K562 (cell line): Measurements from ENCODE around the gene LBH. TPM values are rescaled to one million over a fixed set of nuclear protein-coding genes. Genes with fewer than 3 reads are reported as not detected.

Source experiments
- ELF4 ChIP-seq: fragments of 450-650 bp; formaldehyde crosslinking; IDR thresholded peaks from 2 replicates; pipeline ENCODE4 v1.4.0; 2022; ENCODE audit warnings: missing genetic modification characterization
- FUS ChIP-seq: fragments of 200-400 bp; formaldehyde crosslinking; optimal IDR thresholded peaks from 2 replicates; pipeline ENCODE3; 2017; ENCODE audit warnings: low read depth, low read length
- GTF2F1 ChIP-seq: IDR thresholded peaks from 2 replicates; pipeline ENCODE4 v1.6.1; 2011; ENCODE audit warnings: low read depth, low read length, improper control_type of control experiment
- HDGF ChIP-seq: fragments of 450-650 bp; IDR thresholded peaks from 2 replicates; pipeline ENCODE4 v1.6.1; 2016
- HMG20A ChIP-seq: fragments of 450-650 bp; formaldehyde crosslinking; conservative IDR thresholded peaks from 2 replicates; pipeline ENCODE4 v1.4.0; 2020; ENCODE audit warnings: mild to moderate bottlenecking, mixed read lengths
- NFRKB ChIP-seq: fragments of 450-650 bp; IDR thresholded peaks from 2 replicates; pipeline ENCODE4 v1.6.1; 2016; ENCODE audit warnings: low read depth
- NR2F6 ChIP-seq: fragments of 450-650 bp; formaldehyde crosslinking; IDR thresholded peaks from 2 replicates; pipeline ENCODE4 v1.4.0; 2020; ENCODE audit warnings: mild to moderate bottlenecking
- SAFB ChIP-seq: fragments of 200-400 bp; formaldehyde crosslinking; IDR thresholded peaks from 2 replicates; pipeline ENCODE4 v1.6.1; 2017; ENCODE audit warnings: low read depth, low read length, borderline replicate concordance
- SRSF7 ChIP-seq: fragments of 200-400 bp; formaldehyde crosslinking; optimal IDR thresholded peaks from 2 replicates; pipeline ENCODE3; 2017; ENCODE audit warnings: mild to moderate bottlenecking, low read depth, low read length
- YY1 ChIP-seq, 3 experiments: IDR thresholded peaks; 2 replicates each; pipeline ENCODE4 v1.6.1; 2011; ENCODE audit warnings: low read length in 2 of 3, mild to moderate bottlenecking in 2 of 3, moderate library complexity in 2 of 3, borderline replicate concordance in 1 of 3, control low read depth in 1 of 3, low read depth in 1 of 3; ENCODE audit not compliant: insufficient read depth in 3 of 3, insufficient replicate concordance in 2 of 3, control insufficient read depth in 1 of 3, insufficient read length in 1 of 3; ENCODE audit errors: extremely low read depth in 1 of 3
- ZNF217 ChIP-seq: sonication (generic); formaldehyde crosslinking; IDR thresholded peaks from 2 replicates; pipeline ENCODE4 v1.8.0; 2022; ENCODE audit warnings: mild to moderate bottlenecking, missing genetic modification reagents
- ZNF551 ChIP-seq: fragments of 250-450 bp; sonication (Bioruptor Pico); IDR thresholded peaks from 2 replicates; pipeline ENCODE4 v1.5.0; 2021; ENCODE audit warnings: mild to moderate bottlenecking, moderate library complexity
- polyA plus RNA-seq, 8 experiments: library from polyadenylated mRNA; depleted of rRNA in 4 of 8; stranded (reverse) in 5 of 8; unstranded in 3 of 8; fragments of >200 nt; fragmentation: Nextera tagmentation in 2 of 8; fragmentation: Illumina TruSeq in 1 of 8; extraction: Ambion mirVana in 2 of 8; extraction: Trizol in 1 of 8; gene quantifications; 2 replicates each; pipeline versions ENCODE4 v1.2.1 to v1.2.3, GENCODE V29; 2011 to 2014; ENCODE audit warnings: inconsistent platforms in 1 of 8, missing spikeins in 1 of 8
- total RNA-seq, 7 experiments: library from RNA; depleted of rRNA in 6 of 7; stranded (reverse); fragments of >200 nt in 6 of 7; fragmentation: Illumina TruSeq in 2 of 7; extraction: Trizol in 2 of 7; gene quantifications; 2 replicates each; pipeline versions ENCODE4 v1.2.1 to v1.2.3, GENCODE V29; 2011 to 2021; ENCODE audit warnings: low replicate concordance in 1 of 7
- TF ChIP-seq, protein P1 (sequence below): sonication (generic); formaldehyde crosslinking; IDR thresholded peaks from 2 replicates; pipeline ENCODE4 v1.4.0; 2020; ENCODE audit warnings: mild to moderate bottlenecking, missing genetic modification reagents
- TF ChIP-seq, protein P2 (sequence below): fragments of 200-600 bp; sonication (generic); IDR thresholded peaks from one replicate; pipeline ENCODE4 v1.6.1; 2012; ENCODE audit warnings: mild to moderate bottlenecking, low read depth, low read length, inconsistent platforms

LBH gene
- total and polyA plus RNA-seq, 9 of the 15 experiments (the other 6 are each of a cell fraction or from before 2014, with no cell fraction given) = 3.1 to 13.4 (median 7.4) TPM

DNA sequence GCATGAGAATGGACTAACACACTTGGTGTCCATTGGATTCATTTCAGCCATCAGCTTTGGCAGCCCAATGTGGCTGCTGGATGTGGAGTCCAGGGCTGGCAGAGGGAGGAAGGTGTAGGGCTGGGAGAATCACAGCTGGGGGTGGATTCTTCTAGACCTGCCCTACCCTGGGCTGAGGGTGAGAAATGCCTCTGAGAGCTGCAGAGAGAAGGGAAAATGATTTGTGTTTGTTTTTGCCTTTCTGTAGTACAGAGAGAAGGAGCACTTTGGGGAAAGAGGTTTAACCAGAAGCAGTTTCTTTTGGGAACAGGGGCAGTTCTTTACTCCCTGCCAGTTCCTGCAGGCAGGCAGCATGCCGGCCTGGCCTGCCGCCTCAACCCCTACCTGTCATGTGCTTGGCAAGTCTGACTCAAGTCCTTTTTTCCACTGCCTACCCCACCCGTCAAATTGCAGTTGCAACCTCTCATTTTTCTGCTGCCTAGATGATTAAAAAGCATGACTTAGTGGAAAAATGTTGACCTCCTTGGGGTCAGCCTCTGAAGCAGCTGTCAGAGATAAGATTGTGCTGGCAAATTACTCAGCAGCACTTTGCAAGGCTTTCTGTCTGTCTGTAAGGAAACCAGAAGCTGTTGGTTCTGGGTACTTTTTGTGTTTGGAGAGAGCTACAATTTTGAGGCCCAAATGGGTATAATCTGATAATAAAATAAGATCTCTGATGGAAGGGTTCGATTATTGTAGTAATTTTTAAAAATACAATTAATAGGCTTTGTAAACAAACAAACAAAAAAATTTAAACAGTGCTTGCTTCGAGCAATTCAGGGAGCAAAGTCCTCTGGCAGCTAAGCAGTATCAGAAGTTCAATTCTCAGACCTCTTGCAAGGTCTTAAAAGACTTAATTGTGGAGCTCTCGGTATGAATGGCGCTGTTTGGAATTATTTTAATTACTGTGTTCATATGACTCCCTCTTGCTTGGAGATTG is 21.7 kb downstream of the LBH start (continued):
- TF ChIP-seq HMG20A (CRISPR knock-in tag) (no peak), NR2F6 (CRISPR knock-in tag) (peak; percentile 65; the same call in 1 of the 2 replicates), YY1 (IDR thresholded peaks at IDR 0.05; ENCODE audit: borderline replicate concordance in 1 of 3, control insufficient read depth in 1 of 3, extremely low read depth in 1 of 3, insufficient read depth in 3 of 3, insufficient read length in 1 of 3, insufficient replicate concordance in 2 of 3, low read depth in 1 of 3, low read length in 2 of 3) (peak in 1 of 3 experiments; percentile 33), SRSF7 (no peak), FUS (no peak), GTF2F1 (no peak), ZNF217 (CRISPR knock-in tag) (no peak), ELF4 (CRISPR knock-in tag) (peak; percentile 89), SAFB (no peak), ZNF551 (CRISPR knock-in tag) (no peak), HDGF (no peak), NFRKB (peak; percentile 86; the same call in 1 of the 2 replicates)
- TF ChIP-seq, protein P1, sequence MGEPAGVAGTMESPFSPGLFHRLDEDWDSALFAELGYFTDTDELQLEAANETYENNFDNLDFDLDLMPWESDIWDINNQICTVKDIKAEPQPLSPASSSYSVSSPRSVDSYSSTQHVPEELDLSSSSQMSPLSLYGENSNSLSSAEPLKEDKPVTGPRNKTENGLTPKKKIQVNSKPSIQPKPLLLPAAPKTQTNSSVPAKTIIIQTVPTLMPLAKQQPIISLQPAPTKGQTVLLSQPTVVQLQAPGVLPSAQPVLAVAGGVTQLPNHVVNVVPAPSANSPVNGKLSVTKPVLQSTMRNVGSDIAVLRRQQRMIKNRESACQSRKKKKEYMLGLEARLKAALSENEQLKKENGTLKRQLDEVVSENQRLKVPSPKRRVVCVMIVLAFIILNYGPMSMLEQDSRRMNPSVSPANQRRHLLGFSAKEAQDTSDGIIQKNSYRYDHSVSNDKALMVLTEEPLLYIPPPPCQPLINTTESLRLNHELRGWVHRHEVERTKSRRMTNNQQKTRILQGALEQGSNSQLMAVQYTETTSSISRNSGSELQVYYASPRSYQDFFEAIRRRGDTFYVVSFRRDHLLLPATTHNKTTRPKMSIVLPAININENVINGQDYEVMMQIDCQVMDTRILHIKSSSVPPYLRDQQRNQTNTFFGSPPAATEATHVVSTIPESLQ (CRISPR knock-in tag) = no peak
- TF ChIP-seq, protein P2, sequence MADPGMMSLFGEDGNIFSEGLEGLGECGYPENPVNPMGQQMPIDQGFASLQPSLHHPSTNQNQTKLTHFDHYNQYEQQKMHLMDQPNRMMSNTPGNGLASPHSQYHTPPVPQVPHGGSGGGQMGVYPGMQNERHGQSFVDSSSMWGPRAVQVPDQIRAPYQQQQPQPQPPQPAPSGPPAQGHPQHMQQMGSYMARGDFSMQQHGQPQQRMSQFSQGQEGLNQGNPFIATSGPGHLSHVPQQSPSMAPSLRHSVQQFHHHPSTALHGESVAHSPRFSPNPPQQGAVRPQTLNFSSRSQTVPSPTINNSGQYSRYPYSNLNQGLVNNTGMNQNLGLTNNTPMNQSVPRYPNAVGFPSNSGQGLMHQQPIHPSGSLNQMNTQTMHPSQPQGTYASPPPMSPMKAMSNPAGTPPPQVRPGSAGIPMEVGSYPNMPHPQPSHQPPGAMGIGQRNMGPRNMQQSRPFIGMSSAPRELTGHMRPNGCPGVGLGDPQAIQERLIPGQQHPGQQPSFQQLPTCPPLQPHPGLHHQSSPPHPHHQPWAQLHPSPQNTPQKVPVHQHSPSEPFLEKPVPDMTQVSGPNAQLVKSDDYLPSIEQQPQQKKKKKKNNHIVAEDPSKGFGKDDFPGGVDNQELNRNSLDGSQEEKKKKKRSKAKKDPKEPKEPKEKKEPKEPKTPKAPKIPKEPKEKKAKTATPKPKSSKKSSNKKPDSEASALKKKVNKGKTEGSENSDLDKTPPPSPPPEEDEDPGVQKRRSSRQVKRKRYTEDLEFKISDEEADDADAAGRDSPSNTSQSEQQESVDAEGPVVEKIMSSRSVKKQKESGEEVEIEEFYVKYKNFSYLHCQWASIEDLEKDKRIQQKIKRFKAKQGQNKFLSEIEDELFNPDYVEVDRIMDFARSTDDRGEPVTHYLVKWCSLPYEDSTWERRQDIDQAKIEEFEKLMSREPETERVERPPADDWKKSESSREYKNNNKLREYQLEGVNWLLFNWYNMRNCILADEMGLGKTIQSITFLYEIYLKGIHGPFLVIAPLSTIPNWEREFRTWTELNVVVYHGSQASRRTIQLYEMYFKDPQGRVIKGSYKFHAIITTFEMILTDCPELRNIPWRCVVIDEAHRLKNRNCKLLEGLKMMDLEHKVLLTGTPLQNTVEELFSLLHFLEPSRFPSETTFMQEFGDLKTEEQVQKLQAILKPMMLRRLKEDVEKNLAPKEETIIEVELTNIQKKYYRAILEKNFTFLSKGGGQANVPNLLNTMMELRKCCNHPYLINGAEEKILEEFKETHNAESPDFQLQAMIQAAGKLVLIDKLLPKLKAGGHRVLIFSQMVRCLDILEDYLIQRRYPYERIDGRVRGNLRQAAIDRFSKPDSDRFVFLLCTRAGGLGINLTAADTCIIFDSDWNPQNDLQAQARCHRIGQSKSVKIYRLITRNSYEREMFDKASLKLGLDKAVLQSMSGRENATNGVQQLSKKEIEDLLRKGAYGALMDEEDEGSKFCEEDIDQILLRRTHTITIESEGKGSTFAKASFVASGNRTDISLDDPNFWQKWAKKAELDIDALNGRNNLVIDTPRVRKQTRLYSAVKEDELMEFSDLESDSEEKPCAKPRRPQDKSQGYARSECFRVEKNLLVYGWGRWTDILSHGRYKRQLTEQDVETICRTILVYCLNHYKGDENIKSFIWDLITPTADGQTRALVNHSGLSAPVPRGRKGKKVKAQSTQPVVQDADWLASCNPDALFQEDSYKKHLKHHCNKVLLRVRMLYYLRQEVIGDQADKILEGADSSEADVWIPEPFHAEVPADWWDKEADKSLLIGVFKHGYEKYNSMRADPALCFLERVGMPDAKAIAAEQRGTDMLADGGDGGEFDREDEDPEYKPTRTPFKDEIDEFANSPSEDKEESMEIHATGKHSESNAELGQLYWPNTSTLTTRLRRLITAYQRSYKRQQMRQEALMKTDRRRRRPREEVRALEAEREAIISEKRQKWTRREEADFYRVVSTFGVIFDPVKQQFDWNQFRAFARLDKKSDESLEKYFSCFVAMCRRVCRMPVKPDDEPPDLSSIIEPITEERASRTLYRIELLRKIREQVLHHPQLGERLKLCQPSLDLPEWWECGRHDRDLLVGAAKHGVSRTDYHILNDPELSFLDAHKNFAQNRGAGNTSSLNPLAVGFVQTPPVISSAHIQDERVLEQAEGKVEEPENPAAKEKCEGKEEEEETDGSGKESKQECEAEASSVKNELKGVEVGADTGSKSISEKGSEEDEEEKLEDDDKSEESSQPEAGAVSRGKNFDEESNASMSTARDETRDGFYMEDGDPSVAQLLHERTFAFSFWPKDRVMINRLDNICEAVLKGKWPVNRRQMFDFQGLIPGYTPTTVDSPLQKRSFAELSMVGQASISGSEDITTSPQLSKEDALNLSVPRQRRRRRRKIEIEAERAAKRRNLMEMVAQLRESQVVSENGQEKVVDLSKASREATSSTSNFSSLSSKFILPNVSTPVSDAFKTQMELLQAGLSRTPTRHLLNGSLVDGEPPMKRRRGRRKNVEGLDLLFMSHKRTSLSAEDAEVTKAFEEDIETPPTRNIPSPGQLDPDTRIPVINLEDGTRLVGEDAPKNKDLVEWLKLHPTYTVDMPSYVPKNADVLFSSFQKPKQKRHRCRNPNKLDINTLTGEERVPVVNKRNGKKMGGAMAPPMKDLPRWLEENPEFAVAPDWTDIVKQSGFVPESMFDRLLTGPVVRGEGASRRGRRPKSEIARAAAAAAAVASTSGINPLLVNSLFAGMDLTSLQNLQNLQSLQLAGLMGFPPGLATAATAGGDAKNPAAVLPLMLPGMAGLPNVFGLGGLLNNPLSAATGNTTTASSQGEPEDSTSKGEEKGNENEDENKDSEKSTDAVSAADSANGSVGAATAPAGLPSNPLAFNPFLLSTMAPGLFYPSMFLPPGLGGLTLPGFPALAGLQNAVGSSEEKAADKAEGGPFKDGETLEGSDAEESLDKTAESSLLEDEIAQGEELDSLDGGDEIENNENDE = no peak
